Tibial nerve (tissue), 4 donors: ENCODE data around the gene LEAP2. TPM values are rescaled to one million over a fixed set of nuclear protein-coding genes. Genes with fewer than 3 reads are reported as not detected.

Source experiments
- DNase-seq, 2 donors: peaks; one replicate each; pipeline ENCODE4 v3.0.0-alpha.2; 2019; ENCODE audit warnings: low spot score in 2 of 2
- H3K27ac ChIP-seq, 4 donors: fragments of 200-600 bp; sonication (generic) in 3 of 4; one replicate each; pipeline ENCODE4 v1.5.1; 2017 to 2019; ENCODE audit warnings: mild to moderate bottlenecking in 1 of 4
- H3K27me3 ChIP-seq, 2 donors: fragments of 200-600 bp; sonication (generic) in 1 of 2; one replicate each; pipeline versions ENCODE4 v1.5.1 to v1.6.0; 2017 to 2019
- H3K36me3 ChIP-seq, 3 donors: fragments of 200-600 bp; sonication (generic); one replicate each; pipeline ENCODE4 v1.5.1; 2018 to 2019
- H3K4me1 ChIP-seq, 4 donors: fragments of 200-600 bp; sonication (generic) in 3 of 4; one replicate each; pipeline ENCODE4 v1.5.1; 2017 to 2019
- H3K4me3 ChIP-seq, 4 donors: fragments of 200-600 bp; sonication (generic) in 3 of 4; one replicate each; pipeline ENCODE4 v1.5.1; 2017 to 2019; ENCODE audit warnings: mild to moderate bottlenecking in 1 of 4, moderate library complexity in 1 of 4
- H3K9me3 ChIP-seq, 4 donors: fragments of 200-600 bp; sonication (generic) in 3 of 4; one replicate each; pipeline ENCODE4 v1.5.1; 2017 to 2019
- EP300 ChIP-seq, 2 donors: sonication (generic); formaldehyde crosslinking; IDR thresholded peaks; one replicate each; pipeline ENCODE4 v1.6.1; 2017; ENCODE audit warnings: antibody characterized with exemption in 2 of 2, mild to moderate bottlenecking in 1 of 2
- POLR2A ChIP-seq, 2 donors: fragments of 450-650 bp; IDR thresholded peaks; one replicate each; pipeline ENCODE4 v1.6.1; 2017; ENCODE audit warnings: antibody characterized with exemption in 2 of 2, mild to moderate bottlenecking in 2 of 2, moderate library complexity in 2 of 2
- WGBS, 2 donors: methylation state at CpG; one replicate each; pipeline ENCODE4 v1.1.5; 2018; 5-methylcytosine and 5-hydroxymethylcytosine counted together
- small RNA-seq: library from RNA; depleted of rRNA; stranded (forward); fragments of <200 nt; gene quantifications from one replicate; pipeline ENCODE3, GENCODE V24; 2016
- total RNA-seq, 4 donors: library from RNA; depleted of rRNA; stranded (reverse); fragments of >200 nt; gene quantifications; one replicate each; pipeline ENCODE4 v1.1.0, GENCODE V29; 2016
- TF ChIP-seq, protein P1 (sequence below), 5 experiments: fragments of 200-600 bp in 3 of 5; fragments of 450-650 bp in 2 of 5; sonication (generic) in 3 of 5; IDR thresholded peaks; one replicate each; pipeline ENCODE4 v1.5.1; 2016 to 2019; ENCODE audit warnings: antibody characterized with exemption in 5 of 5, mild to moderate bottlenecking in 3 of 5, moderate library complexity in 2 of 5

LEAP2 gene
- total RNA-seq, 4 donors from 2014 or later, result 1.7 to 3.9 (median 2.5) TPM

DNA sequence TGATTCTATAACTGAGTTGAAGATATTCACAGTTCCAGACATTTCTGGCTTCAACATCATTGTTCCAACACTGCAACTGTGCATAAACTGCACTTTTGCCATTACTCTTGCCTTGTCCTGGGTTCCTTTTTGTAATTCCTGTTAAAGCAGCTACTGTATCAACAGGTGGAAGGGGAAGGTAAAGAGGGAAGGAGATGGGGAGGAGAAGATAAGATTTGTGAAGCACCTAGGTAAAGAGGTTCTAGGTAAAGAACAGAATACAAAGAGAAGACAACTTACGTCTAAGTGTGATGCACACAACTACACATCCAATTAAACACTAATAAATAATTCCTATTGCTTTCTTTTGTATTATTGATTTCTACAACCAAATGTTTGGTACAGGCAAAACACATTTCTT, 36.2 kb downstream of the LEAP2 start:
- 83 to 92% methylated on average over 1 of the region's 1 CpG for WGBS, 2 donors
- TF ChIP-seq, protein P1, sequence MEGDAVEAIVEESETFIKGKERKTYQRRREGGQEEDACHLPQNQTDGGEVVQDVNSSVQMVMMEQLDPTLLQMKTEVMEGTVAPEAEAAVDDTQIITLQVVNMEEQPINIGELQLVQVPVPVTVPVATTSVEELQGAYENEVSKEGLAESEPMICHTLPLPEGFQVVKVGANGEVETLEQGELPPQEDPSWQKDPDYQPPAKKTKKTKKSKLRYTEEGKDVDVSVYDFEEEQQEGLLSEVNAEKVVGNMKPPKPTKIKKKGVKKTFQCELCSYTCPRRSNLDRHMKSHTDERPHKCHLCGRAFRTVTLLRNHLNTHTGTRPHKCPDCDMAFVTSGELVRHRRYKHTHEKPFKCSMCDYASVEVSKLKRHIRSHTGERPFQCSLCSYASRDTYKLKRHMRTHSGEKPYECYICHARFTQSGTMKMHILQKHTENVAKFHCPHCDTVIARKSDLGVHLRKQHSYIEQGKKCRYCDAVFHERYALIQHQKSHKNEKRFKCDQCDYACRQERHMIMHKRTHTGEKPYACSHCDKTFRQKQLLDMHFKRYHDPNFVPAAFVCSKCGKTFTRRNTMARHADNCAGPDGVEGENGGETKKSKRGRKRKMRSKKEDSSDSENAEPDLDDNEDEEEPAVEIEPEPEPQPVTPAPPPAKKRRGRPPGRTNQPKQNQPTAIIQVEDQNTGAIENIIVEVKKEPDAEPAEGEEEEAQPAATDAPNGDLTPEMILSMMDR (IDR thresholded peaks at IDR 0.05), result no peak
- TF ChIP-seq EP300 (IDR thresholded peaks at IDR 0.05) (no peak), POLR2A (IDR thresholded peaks at IDR 0.05) (no peak)

GRCh38 chr5:132915681-132916080, 42.2 kb downstream of the LEAP2 start:
- no peak for DNase-seq
- H3K9me3 ChIP-seq, result no peaks in the 10 kb centered on the region
- 84 to 96% methylated on average over 5 of the region's 5 CpGs for WGBS, 2 donors
- H3K27me3 ChIP-seq, result no peaks in the 10 kb centered on the region
- no peaks in the 10 kb centered on the region for H3K4me1 ChIP-seq
- no peak for TF ChIP-seq EP300 (IDR thresholded peaks at IDR 0.05)
- no peak for TF ChIP-seq POLR2A (IDR thresholded peaks at IDR 0.05)
- TF ChIP-seq, protein P1 (IDR thresholded peaks at IDR 0.05), result no peak
- no peak overlapping the region for H3K27ac ChIP-seq
- peaks cover 0 to 49% (median 0%) of the 10 kb centered on the region in 3 donors for H3K36me3 ChIP-seq
- H3K4me3 ChIP-seq, result no peak overlapping the region

More for the DNA sequence above, 36.2 kb downstream of the LEAP2 start:
- Histone ChIP-seq H3K27me3 (no peaks in the 10 kb centered on the region), H3K4me1 (no peaks in the 10 kb centered on the region), H3K36me3 (peaks cover 0 to 25% (median 0%) of the 10 kb centered on the region in 3 donors), H3K9me3 (no peaks in the 10 kb centered on the region), H3K27ac (no peak overlapping the region), H3K4me3 (no peak overlapping the region)
- no peak for DNase-seq

DNA sequence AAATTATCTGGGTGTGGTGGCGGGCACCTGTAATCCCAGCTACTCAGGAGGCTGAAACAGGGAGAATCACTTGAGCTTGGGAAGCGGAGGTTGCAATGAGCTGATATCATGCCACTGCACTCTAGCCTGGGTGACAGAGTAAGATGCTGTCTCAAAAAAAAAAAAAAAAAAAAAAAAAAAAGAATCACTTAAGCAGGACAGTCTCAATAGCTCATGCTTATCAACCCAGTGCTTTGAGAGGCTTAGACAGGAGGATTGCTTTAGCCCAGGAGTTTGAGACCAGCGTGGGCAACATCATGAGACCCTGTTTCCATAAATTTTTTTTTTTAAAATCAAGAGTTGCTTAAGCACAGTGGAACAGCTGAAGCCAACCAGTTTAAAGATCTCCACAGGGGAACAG, 42.6 kb downstream of the LEAP2 start:
- Histone ChIP-seq H3K9me3 (no peaks in the 10 kb centered on the region), H3K4me3 (no peak overlapping the region), H3K27me3 (no peaks in the 10 kb centered on the region), H3K4me1 (no peaks in the 10 kb centered on the region), H3K27ac (no peak overlapping the region), H3K36me3 (peaks cover 0 to 53% (median 0%) of the 10 kb centered on the region in 3 donors)
- TF ChIP-seq POLR2A (IDR thresholded peaks at IDR 0.05) (no peak), EP300 (IDR thresholded peaks at IDR 0.05) (no peak)
- TF ChIP-seq, protein P1 (IDR thresholded peaks at IDR 0.05), result no peak
- 95 to 99% methylated on average over 3 of the region's 3 CpGs for WGBS, 2 donors
- no peak for DNase-seq

Small RNA genes within 50 kb of the gene (small RNA-seq; reads per million reads assigned to genes)
- not detected for gene RNA5SP192

Other genes with a start within 250 kb of the LEAP2 start
- under 1 TPM in 2 of 4 donors, not detected in 2; 0.44 to 0.98 TPM for gene IL13, start 215.5 kb upstream of the LEAP2 start, total RNA-seq
- gene IL4, start 199.7 kb upstream of the LEAP2 start, total RNA-seq, result not detected
- 10 to 100 TPM in 3 of 4 donors, 1 to 10 TPM in 1; 8.4 to 11.6 (median 10.7) TPM for gene KIF3A, start 136.1 kb upstream of the LEAP2 start, total RNA-seq
- gene CCNI2, start 126.2 kb upstream of the LEAP2 start, total RNA-seq, result not detected
- 10 to 100 TPM; 38.5 to 48.3 (median 44.2) TPM for gene SEPTIN8, start 96.4 kb upstream of the LEAP2 start, total RNA-seq
- 1 to 10 TPM in 2 of 4 donors, under 1 TPM in 2; 0.44 to 2.9 (median 0.99) TPM for gene SOWAHA, start 60.4 kb upstream of the LEAP2 start, total RNA-seq
- 10 to 100 TPM; 29.1 to 67.5 (median 38.5) TPM for gene SHROOM1, start 43.0 kb upstream of the LEAP2 start, total RNA-seq
- under 1 TPM in 2 of 4 donors, not detected in 2; 0.44 to 0.60 TPM for gene GDF9, start 7.2 kb upstream of the LEAP2 start, total RNA-seq
- gene UQCRQ, start 7.0 kb upstream of the LEAP2 start, total RNA-seq, result 100 to 1,000 TPM in 3 of 4 donors, 10 to 100 TPM in 1; 69.8 to 143 (median 118) TPM
- gene AFF4, start 90.0 kb downstream of the LEAP2 start, total RNA-seq, result 10 to 100 TPM; 70.5 to 85.3 (median 73.2) TPM
- gene ZCCHC10, start 152.9 kb downstream of the LEAP2 start, total RNA-seq, result 1 to 10 TPM; 7.4 to 9.0 (median 8.3) TPM
- gene HSPA4, start 178.3 kb downstream of the LEAP2 start, total RNA-seq, result 10 to 100 TPM; 32.8 to 48.3 (median 45.4) TPM